Measurements from ENCODE around the gene CPNE5. TPM values are rescaled to one million over a fixed set of nuclear protein-coding genes. Genes with fewer than 3 reads are reported as not detected.

Gene CPNE5
- total RNA-seq, 1 experiment from 2014 or later = 0.44 TPM

DNA sequence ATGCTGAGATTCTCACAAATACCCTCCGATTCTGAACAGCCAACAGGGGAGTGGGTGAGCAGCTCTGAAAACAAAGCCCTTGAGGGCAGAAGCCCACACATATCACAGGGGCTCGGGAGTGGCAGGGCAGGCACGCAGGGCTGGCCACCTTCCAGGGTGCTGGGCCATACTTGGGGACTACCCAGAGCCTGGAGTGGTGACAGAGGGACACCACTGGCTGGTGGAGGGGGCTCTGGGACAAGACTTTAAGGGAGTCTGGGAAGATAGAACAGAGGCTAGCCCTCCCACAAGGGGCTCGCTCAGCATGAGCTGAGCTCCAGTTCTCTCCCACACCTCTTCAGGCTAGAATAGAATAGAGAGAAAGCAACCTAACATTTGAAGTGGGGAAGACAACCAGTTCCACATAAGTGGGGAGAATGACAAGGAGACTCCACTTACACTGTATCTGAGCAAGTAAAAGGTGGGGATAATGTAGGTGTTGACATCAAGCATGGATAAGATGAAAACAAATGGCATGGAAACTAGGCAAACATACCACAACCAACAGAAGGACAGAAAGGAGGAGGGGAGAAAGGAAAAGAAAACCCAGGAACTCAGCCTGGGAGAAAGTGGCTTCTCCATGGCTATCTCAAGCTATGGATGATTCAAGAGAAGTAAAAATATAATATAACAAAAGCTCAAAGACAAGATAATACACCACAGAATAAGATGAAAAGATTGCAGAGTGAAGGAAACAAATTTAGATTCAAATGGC is 28.4 kb upstream of the CPNE5 start:
- ATAC-seq = no peak

DNA sequence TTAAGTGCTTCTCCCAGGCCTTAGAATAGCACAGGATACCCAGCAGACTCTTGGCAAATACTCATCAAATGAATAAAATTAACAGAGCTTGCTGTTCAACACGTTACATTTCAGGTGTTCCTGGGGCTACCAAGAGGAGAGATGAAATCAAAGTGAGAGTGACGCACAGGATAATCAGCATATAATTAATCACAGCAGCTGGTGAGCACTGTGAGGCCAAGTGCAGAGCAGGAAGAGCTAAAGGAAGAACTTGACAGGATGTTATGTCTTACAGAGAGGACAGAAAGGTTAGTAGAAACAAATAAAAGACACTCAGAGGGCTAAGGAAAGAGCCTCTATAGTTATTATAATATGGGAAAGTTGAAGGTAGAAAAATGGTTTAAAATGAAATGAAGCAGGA is 26.6 kb upstream of the CPNE5 start:
- no TSS peak for BruUV-seq (replicated peaks)
- TF ChIP-seq TCF7L2 (IDR thresholded peaks at IDR 0.05; ENCODE audit: low read depth, low read length) (no peak), SIN3A (IDR thresholded peaks at IDR 0.05; ENCODE audit: borderline replicate concordance, insufficient read depth, low read depth, low read length) (no peak), POLR2AphosphoS5 (IDR thresholded peaks at IDR 0.05; ENCODE audit: low read depth, low read length) (no peak)
- TF ChIP-seq, protein P1, sequence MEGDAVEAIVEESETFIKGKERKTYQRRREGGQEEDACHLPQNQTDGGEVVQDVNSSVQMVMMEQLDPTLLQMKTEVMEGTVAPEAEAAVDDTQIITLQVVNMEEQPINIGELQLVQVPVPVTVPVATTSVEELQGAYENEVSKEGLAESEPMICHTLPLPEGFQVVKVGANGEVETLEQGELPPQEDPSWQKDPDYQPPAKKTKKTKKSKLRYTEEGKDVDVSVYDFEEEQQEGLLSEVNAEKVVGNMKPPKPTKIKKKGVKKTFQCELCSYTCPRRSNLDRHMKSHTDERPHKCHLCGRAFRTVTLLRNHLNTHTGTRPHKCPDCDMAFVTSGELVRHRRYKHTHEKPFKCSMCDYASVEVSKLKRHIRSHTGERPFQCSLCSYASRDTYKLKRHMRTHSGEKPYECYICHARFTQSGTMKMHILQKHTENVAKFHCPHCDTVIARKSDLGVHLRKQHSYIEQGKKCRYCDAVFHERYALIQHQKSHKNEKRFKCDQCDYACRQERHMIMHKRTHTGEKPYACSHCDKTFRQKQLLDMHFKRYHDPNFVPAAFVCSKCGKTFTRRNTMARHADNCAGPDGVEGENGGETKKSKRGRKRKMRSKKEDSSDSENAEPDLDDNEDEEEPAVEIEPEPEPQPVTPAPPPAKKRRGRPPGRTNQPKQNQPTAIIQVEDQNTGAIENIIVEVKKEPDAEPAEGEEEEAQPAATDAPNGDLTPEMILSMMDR (IDR thresholded peaks at IDR 0.05) = no peak
- TF ChIP-seq, protein P2, sequence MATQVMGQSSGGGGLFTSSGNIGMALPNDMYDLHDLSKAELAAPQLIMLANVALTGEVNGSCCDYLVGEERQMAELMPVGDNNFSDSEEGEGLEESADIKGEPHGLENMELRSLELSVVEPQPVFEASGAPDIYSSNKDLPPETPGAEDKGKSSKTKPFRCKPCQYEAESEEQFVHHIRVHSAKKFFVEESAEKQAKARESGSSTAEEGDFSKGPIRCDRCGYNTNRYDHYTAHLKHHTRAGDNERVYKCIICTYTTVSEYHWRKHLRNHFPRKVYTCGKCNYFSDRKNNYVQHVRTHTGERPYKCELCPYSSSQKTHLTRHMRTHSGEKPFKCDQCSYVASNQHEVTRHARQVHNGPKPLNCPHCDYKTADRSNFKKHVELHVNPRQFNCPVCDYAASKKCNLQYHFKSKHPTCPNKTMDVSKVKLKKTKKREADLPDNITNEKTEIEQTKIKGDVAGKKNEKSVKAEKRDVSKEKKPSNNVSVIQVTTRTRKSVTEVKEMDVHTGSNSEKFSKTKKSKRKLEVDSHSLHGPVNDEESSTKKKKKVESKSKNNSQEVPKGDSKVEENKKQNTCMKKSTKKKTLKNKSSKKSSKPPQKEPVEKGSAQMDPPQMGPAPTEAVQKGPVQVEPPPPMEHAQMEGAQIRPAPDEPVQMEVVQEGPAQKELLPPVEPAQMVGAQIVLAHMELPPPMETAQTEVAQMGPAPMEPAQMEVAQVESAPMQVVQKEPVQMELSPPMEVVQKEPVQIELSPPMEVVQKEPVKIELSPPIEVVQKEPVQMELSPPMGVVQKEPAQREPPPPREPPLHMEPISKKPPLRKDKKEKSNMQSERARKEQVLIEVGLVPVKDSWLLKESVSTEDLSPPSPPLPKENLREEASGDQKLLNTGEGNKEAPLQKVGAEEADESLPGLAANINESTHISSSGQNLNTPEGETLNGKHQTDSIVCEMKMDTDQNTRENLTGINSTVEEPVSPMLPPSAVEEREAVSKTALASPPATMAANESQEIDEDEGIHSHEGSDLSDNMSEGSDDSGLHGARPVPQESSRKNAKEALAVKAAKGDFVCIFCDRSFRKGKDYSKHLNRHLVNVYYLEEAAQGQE (IDR thresholded peaks at IDR 0.05; ENCODE audit: insufficient read depth in 1 of 2, low read depth in 2 of 2, low read length in 1 of 2) = no peak
- H3K27ac ChIP-seq (ENCODE audit: low read length) = no peak overlapping the region
- no peak for ATAC-seq
- POLR2A ChIA-PET = interaction anchor here (0.7 kb wide), 1 partner anchor 31 kb away, joined by 3 read pairs; no protein-coding TSS in a partner anchor
- no peak for DNase-seq (ENCODE audit: low read depth, low spot score)
- intact Hi-C loops (cut with micrococcal nuclease; ENCODE audit: unreplicated experiment) (no loop called here), in situ Hi-C loops (cut with HindIII; ENCODE audit: low pct_unique_long_range_greater_than_20kb, low sequenced_read_pairs) (no loop called here)
- H3K27me3 ChIP-seq (ENCODE audit: control insufficient read depth, insufficient read depth, low read length) = no peaks in the 10 kb centered on the region
- H3K4me3 ChIP-seq (ENCODE audit: low read depth in 2 of 2, low read length in 2 of 2) = no peak overlapping the region
- H3K9me3 ChIP-seq (ENCODE audit: control insufficient read depth, insufficient read depth, low read depth, low read length) = no peaks in the 10 kb centered on the region
- CTCF ChIA-PET = no interaction called here
- H3K4me1 ChIP-seq (ENCODE audit: control insufficient read depth, insufficient read depth, low read length) = no peaks in the 10 kb centered on the region
- peaks cover 7% of the 10 kb centered on the region; the same call in 1 of the 2 replicates for H3K36me3 ChIP-seq (ENCODE audit: control insufficient read depth, insufficient read depth, low read length)

More for the DNA sequence above, 28.4 kb upstream of the CPNE5 start:
- Histone ChIP-seq H3K4me3 (ENCODE audit: low read depth in 2 of 2, low read length in 2 of 2) (no peak overlapping the region), H3K9me3 (ENCODE audit: control insufficient read depth, insufficient read depth, low read depth, low read length) (no peaks in the 10 kb centered on the region), H3K36me3 (ENCODE audit: control insufficient read depth, insufficient read depth, low read length) (peaks cover 7% of the 10 kb centered on the region; the same call in 1 of the 2 replicates), H3K4me1 (ENCODE audit: control insufficient read depth, insufficient read depth, low read length) (no peaks in the 10 kb centered on the region), H3K27ac (ENCODE audit: low read length) (no peak overlapping the region), H3K27me3 (ENCODE audit: control insufficient read depth, insufficient read depth, low read length) (no peaks in the 10 kb centered on the region)
- intact Hi-C loops (cut with micrococcal nuclease; ENCODE audit: unreplicated experiment) = no loop called here
- BruUV-seq (replicated peaks) = no TSS peak
- in situ Hi-C loops (cut with HindIII; ENCODE audit: low pct_unique_long_range_greater_than_20kb, low sequenced_read_pairs) = no loop called here
- no peak for DNase-seq (ENCODE audit: low read depth, low spot score)
- ChIA-PET CTCF (no interaction called here), POLR2A (interaction anchor here (0.6 to 0.7 kb wide), 2 partner anchors 23 to 59 kb away, joined by 3 read pairs; no protein-coding TSS in a partner anchor)
- TF ChIP-seq, protein P2 (IDR thresholded peaks at IDR 0.05; ENCODE audit: insufficient read depth in 1 of 2, low read depth in 2 of 2, low read length in 1 of 2) = no peak
- TF ChIP-seq, protein P1 (IDR thresholded peaks at IDR 0.05) = no peak
- no peak for TF ChIP-seq SIN3A (IDR thresholded peaks at IDR 0.05; ENCODE audit: borderline replicate concordance, insufficient read depth, low read depth, low read length)
- no peak for TF ChIP-seq TCF7L2 (IDR thresholded peaks at IDR 0.05; ENCODE audit: low read depth, low read length)
- no peak for TF ChIP-seq POLR2AphosphoS5 (IDR thresholded peaks at IDR 0.05; ENCODE audit: low read depth, low read length)

Measured in Panc1 (cell line).